ENCODE data around the gene ZNF385A.

The ZNF385A gene, protein sequence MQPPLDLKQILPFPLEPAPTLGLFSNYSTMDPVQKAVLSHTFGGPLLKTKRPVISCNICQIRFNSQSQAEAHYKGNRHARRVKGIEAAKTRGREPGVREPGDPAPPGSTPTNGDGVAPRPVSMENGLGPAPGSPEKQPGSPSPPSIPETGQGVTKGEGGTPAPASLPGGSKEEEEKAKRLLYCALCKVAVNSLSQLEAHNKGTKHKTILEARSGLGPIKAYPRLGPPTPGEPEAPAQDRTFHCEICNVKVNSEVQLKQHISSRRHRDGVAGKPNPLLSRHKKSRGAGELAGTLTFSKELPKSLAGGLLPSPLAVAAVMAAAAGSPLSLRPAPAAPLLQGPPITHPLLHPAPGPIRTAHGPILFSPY

DNA sequence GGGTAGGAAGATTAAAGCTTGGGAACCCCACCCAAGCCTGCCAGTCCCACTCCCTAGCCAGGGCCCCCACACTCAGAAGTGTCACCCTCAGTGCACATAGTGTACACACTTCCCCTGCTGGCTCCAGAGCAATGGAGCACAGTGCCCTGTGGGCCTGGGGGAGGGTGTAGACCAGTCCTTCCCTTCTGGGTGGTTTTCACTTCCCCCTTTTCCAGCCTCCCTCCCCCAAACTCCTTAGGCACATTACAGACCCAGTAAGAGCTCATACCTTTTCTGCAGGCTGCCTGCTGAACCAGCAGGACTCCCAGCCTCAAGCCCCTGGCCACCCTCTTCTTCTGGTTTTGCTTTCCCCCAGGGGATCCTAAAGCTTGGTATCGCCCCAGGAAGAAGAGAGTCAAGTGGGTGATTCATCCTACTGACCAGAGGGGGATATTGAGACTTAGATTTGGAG lies at the start of gene ZNF385A:
Gene ZNF385A, minus strand, starts transcription at position 143 of the 451 bp plus-strand sequence. CDS start 219 bp downstream, outside the sequence.
- DNase-seq (ENCODE audit: extremely low spot score), result no peak
- CTCF ChIA-PET, result interaction anchor here (0.7 to 1.8 kb wide), 3 partner anchors 14 to 19 kb away, joined by 4 read pairs; no protein-coding TSS in a partner anchor
- POLR2A ChIA-PET, result no interaction called here
- TF ChIP-seq BHLHE40 (IDR thresholded peaks at IDR 0.05; ENCODE audit: borderline replicate concordance) (no peak), LEF1 (IDR thresholded peaks at IDR 0.05; ENCODE audit: borderline replicate concordance) (no peak), FOXK2 (IDR thresholded peaks at IDR 0.05) (no peak)

DNA sequence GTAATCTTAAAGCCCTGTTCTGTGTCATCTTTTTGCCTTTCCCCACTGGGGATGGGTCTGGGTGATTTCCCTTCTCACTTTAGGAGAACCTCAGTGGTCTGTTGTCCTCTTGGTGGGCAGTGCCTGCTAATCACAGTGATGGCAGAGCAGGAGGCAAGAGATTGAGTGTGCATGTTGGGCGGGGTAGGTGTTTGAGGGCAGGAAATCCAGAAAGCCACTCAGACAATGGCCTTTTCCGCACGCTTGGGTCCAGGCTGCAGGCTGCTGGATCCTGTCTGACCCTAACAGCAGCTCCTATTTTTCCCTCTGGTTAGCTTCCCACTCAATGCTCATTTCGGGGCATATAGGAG lies 48.3 kb upstream of the ZNF385A start:
- CTCF ChIA-PET, result interaction anchor here (1.1 to 4.4 kb wide), 5 partner anchors 10 to 53 kb away, joined by 3 to 41 read pairs (median 4); no protein-coding TSS in a partner anchor
- POLR2A ChIA-PET, result interaction anchor here (0.9 to 2.1 kb wide), 2 partner anchors 15 to 18 kb away, joined by 4 to 8 read pairs; partner anchors contain the start of gene ITGA5
- no peak for DNase-seq (ENCODE audit: extremely low spot score)
- TF ChIP-seq ZNF384 (IDR thresholded peaks at IDR 0.05) (no peak), HDGF (IDR thresholded peaks at IDR 0.05; ENCODE audit: borderline replicate concordance) (no peak), FOXK2 (IDR thresholded peaks at IDR 0.05) (no peak), SUZ12 (IDR thresholded peaks at IDR 0.05) (no peak), L3MBTL2 (conservative IDR thresholded peaks at IDR 0.05) (no peak), TARDBP (IDR thresholded peaks at IDR 0.05) (no peak), ELF4 (IDR thresholded peaks at IDR 0.05) (no peak), SP1 (IDR thresholded peaks at IDR 0.05) (no peak)

DNA sequence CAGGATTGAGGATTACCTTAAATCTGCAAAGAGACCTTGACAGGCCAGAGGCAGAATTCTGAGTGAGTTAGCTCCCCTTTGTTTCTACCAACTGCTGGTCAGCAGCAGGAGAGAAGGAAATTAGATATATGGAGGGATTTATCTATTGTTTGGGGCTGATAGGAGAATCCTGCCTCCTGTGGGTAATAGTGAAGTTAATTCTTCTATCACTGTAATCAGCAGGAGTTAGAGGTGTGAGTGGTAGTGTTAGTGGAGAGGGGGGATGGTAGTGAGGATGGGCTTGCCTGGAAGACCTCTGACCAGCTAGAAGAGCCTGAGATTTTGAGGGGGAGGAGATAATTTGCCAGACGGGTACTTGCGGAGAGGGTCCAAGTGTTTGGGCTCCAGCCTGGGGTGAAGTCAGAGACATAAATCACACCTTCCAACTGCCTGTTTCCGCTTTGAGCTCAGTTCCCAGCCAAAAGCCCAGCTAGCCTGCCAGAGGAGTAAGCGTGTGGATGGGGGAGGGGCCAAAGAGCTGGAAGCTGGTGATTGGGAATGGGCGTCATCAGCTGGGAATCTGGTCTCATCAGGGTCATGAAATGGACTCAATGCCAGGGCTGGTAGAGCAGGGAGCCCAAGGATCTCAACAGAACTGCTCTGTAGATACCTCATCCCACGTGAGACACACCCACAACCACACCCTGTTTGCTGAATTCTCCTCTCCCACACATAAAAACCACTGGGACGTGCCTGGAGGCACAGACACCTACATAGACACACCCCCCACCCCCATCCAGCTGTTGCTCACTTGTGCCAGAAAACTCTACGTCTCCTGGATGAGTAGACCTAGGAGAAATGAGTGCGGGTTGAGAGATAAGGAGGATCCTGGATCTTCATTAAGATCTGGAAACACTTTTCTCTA lies 47.6 kb upstream of the ZNF385A start:
- ChIA-PET CTCF (interaction anchor here (0.6 to 4.4 kb wide), 9 partner anchors 9 to 391 kb away, joined by 3 to 41 read pairs (median 4); no protein-coding TSS in a partner anchor), POLR2A (interaction anchor here (0.8 to 2.1 kb wide), 3 partner anchors 14 to 152 kb away, joined by 4 to 8 read pairs (median 4); partner anchors contain the start of genes CBX5, HNRNPA1 and ITGA5)
- TF ChIP-seq NFRKB (IDR thresholded peaks at IDR 0.05), result no peak
- TF ChIP-seq BHLHE40 (IDR thresholded peaks at IDR 0.05; ENCODE audit: borderline replicate concordance), result no peak
- TF ChIP-seq, protein P1, sequence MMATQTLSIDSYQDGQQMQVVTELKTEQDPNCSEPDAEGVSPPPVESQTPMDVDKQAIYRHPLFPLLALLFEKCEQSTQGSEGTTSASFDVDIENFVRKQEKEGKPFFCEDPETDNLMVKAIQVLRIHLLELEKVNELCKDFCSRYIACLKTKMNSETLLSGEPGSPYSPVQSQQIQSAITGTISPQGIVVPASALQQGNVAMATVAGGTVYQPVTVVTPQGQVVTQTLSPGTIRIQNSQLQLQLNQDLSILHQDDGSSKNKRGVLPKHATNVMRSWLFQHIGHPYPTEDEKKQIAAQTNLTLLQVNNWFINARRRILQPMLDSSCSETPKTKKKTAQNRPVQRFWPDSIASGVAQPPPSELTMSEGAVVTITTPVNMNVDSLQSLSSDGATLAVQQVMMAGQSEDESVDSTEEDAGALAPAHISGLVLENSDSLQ (IDR thresholded peaks at IDR 0.05), result peak; percentile 39; the same call in 1 of the 2 replicates
- no peak for DNase-seq (ENCODE audit: extremely low spot score)

DNA sequence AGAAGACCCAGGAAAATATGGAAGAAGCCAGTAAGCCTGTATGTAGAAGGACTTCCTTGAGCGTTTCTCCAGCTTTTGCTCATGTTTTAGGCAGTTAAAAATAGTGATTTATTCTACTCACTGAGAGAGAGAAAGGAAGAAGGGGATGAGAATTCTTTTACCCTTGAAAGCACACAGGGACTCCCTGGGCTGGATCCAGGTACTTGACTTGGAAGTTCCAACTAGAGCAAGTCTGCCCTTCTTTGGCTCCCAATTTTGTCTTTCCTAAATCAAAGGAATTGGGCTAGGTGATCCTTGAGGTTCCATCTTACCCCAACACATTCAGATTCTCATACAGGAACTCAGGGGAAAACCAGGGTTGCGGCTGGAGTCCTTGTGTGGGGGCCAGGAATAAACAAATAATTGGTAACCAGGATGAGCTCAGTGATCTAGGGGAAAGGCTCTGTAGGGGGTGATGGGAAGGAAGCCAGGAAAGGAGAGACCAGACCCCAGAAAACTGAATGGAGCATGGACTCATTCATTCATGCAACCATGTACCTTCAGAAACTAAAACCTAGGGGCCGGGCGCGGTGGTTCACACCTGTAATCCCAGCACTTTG lies 46.0 kb upstream of the ZNF385A start:
- TF ChIP-seq ARNT (IDR thresholded peaks at IDR 0.05) (no peak), FOXK2 (IDR thresholded peaks at IDR 0.05) (no peak), LEF1 (IDR thresholded peaks at IDR 0.05; ENCODE audit: borderline replicate concordance) (no peak), CTBP1 (IDR thresholded peaks at IDR 0.05; ENCODE audit: borderline replicate concordance) (no peak), ZNF384 (IDR thresholded peaks at IDR 0.05) (no peak), FOXA1 (IDR thresholded peaks at IDR 0.05) (no peak), NFRKB (IDR thresholded peaks at IDR 0.05) (no peak), SUZ12 (IDR thresholded peaks at IDR 0.05) (no peak), ELF4 (IDR thresholded peaks at IDR 0.05) (no peak), TARDBP (IDR thresholded peaks at IDR 0.05) (no peak), BHLHE40 (IDR thresholded peaks at IDR 0.05; ENCODE audit: borderline replicate concordance) (no peak), L3MBTL2 (conservative IDR thresholded peaks at IDR 0.05) (no peak), HDGF (IDR thresholded peaks at IDR 0.05; ENCODE audit: borderline replicate concordance) (no peak), FOXM1 (IDR thresholded peaks at IDR 0.05; ENCODE audit: borderline replicate concordance) (no peak), SP1 (IDR thresholded peaks at IDR 0.05) (no peak)
- TF ChIP-seq, protein P1 (IDR thresholded peaks at IDR 0.05), result no peak
- POLR2A ChIA-PET, result interaction anchor here (2.1 kb wide), 1 partner anchor 12 kb away, joined by 8 read pairs; the partner anchor contains the start of gene ITGA5
- DNase-seq (ENCODE audit: extremely low spot score), result no peak
- CTCF ChIA-PET, result interaction anchor here (0.8 to 4.4 kb wide), 2 partner anchors 12 to 32 kb away, joined by 3 to 41 read pairs; no protein-coding TSS in a partner anchor

DNA sequence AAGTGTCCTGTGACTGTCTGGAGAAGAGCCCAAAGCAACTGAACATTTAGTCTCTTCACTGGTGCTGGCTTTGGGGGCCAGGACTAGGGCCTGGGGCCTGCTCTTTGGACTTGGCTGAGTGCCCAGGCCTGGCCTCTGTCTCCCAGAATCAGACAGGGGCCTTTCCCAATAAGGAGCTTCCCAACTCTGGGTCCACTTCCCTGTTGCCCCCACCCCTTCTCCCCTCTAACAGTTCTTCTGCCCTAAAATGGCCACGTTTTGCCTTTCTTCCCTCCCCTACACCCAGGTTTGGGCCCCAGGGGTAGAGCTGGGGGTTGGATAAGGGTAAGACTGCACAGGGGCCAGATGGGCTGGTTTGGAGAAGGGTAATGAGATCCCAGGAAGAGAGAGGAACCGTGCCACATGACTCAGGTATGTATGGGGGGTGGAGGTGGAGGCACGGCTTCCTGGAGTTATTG lies 44.5 kb upstream of the ZNF385A start:
- POLR2A ChIA-PET, result interaction anchor here (0.7 to 2.1 kb wide), 3 partner anchors 11 to 149 kb away, joined by 3 to 6 read pairs (median 5); partner anchors contain the start of genes CBX5 and HNRNPA1

More for the DNA sequence above, 44.5 kb upstream of the ZNF385A start:
- no peak for DNase-seq (ENCODE audit: extremely low spot score)
- TF ChIP-seq CTBP1 (IDR thresholded peaks at IDR 0.05; ENCODE audit: borderline replicate concordance), result no peak
- TF ChIP-seq ZNF384 (IDR thresholded peaks at IDR 0.05), result no peak
- TF ChIP-seq LEF1 (IDR thresholded peaks at IDR 0.05; ENCODE audit: borderline replicate concordance), result no peak
- no peak for TF ChIP-seq ARNT (IDR thresholded peaks at IDR 0.05)
- no peak for TF ChIP-seq HDGF (IDR thresholded peaks at IDR 0.05; ENCODE audit: borderline replicate concordance)
- no peak for TF ChIP-seq FOXA1 (IDR thresholded peaks at IDR 0.05)
- CTCF ChIA-PET, result interaction anchor here (1.0 to 3.3 kb wide), 4 partner anchors 10 to 30 kb away, joined by 3 to 18 read pairs (median 5); no protein-coding TSS in a partner anchor

All from HEK293T (cell line).